GM12801 (cell line): ENCODE data around the gene BARHL1.

Experiments used
- TF ChIP-seq, protein P1 (sequence below): IDR thresholded peaks from one replicate; pipeline ENCODE4 v1.5.1; 2011; ENCODE audit warnings: control low read depth; ENCODE audit not compliant: insufficient read length; ENCODE audit errors: extremely low read depth

Gene BARHL1

DNA sequence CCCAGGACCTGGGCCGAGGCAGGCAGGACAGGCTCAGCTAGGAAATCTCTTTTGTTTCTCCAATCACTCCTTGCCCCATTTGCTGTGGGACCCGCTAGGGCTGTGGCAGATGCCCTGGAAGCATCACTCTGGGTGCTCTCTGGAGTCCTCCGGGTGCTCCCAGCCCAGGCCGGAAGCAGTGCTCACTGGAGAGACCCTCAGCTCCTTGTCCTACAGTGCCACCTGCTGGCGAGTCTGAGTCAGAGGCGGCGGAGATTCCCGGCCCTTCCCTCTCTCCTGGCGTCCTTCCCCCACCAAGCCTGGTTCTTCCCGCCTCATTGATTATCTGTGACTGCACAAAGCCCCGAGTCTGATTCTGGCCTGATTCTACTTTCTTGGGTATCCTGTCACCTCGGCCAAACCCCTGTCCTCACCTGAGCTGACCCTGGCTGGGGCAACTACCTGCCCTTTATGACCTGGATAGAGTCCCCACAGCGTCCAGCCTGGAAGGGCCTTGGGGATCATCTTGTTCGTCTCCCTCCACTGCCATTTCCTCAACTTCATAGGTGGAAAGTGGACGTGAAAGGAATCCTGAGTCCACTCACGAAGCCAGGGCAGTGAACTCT, 7.3 kb upstream of the BARHL1 start:
- TF ChIP-seq, protein P1, sequence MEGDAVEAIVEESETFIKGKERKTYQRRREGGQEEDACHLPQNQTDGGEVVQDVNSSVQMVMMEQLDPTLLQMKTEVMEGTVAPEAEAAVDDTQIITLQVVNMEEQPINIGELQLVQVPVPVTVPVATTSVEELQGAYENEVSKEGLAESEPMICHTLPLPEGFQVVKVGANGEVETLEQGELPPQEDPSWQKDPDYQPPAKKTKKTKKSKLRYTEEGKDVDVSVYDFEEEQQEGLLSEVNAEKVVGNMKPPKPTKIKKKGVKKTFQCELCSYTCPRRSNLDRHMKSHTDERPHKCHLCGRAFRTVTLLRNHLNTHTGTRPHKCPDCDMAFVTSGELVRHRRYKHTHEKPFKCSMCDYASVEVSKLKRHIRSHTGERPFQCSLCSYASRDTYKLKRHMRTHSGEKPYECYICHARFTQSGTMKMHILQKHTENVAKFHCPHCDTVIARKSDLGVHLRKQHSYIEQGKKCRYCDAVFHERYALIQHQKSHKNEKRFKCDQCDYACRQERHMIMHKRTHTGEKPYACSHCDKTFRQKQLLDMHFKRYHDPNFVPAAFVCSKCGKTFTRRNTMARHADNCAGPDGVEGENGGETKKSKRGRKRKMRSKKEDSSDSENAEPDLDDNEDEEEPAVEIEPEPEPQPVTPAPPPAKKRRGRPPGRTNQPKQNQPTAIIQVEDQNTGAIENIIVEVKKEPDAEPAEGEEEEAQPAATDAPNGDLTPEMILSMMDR = no peak

DNA sequence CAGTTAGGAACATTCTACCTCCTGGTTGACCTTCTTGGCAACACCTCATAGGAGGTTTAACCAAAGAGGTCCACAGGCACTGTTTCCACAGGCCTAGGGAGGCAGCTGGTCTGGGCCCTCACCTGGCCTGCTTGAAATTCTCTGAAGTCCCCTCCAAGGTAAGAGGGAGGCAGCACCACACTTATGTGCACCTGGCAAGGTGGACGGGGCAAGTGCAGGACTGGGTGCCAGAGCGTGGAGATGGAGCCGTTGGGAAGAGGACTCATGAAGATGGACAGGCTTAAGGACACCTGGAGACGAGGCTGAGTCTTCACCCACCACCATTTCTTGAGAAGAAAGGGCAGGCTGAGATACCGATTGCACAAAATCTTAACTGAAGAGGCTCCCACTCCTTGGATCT, 6.6 kb upstream of the BARHL1 start:
- TF ChIP-seq, protein P1 = no peak

DNA sequence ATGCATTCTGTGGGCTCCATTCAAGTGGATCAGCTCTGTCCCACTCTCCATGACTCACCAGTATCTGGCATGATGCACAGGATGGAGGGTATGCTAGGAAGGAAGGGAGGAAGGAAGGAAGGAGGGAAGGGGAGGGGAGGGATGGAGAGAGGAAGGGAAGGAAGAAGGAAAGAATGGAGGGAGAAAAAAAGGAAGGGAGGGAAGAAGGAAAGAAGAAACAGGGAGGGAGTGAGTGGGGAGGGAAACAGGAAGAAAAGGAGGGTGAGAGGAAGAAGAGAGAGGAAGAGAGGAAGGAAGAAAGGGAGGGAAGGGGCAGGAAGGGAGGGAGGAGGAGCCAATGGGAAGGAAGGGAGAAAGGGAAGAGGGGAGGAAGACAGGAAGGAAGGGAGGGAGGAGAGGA, 5.3 kb upstream of the BARHL1 start:
- TF ChIP-seq, protein P1 = no peak

DNA sequence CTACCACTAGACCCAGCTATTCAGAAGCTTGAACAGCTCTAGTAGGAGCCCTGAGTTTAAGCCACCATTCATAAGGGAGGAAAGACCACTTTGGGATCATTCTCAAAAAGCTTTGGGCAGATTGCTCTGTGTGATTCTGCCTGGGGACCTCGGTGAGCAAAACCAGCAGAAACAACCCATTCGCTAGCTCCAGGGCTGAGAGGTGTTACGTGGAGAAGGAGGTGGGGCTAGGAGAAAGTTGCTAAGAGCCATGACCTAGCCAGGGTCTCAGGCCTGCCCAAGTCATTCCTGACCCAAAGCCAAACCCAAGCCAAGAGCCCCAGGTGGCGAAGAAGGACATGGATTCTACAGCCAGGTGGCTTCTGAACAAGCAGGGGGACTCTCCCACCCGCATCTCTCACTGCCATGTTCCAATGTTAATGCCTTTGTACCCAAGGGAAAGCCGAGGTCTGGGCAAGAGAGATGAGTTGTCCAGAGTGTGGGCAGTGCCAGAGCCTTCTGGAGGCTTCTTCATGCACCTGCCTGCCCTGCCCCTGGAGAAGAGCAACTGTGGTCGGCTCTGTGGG, 4.0 kb upstream of the BARHL1 start:
- TF ChIP-seq, protein P1 = no peak

DNA sequence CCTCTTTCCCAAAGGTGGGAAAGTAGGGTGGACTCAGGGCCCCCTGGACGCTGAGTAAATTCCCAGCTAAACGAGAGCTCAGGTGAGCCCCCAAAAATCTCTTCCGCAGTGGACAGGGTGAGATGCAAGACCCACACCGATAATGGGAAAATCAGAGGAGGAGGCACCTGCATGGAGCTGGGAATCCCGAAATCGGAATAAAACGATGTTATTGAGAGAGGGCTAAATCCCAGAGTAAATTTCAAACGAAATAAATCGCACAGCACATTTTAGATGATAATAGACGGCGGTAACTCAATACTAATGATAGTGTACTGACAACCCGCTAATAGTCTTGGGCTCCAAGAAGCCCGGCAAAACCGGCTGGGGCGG, 3.0 kb upstream of the BARHL1 start:
- TF ChIP-seq, protein P1 = no peak

DNA sequence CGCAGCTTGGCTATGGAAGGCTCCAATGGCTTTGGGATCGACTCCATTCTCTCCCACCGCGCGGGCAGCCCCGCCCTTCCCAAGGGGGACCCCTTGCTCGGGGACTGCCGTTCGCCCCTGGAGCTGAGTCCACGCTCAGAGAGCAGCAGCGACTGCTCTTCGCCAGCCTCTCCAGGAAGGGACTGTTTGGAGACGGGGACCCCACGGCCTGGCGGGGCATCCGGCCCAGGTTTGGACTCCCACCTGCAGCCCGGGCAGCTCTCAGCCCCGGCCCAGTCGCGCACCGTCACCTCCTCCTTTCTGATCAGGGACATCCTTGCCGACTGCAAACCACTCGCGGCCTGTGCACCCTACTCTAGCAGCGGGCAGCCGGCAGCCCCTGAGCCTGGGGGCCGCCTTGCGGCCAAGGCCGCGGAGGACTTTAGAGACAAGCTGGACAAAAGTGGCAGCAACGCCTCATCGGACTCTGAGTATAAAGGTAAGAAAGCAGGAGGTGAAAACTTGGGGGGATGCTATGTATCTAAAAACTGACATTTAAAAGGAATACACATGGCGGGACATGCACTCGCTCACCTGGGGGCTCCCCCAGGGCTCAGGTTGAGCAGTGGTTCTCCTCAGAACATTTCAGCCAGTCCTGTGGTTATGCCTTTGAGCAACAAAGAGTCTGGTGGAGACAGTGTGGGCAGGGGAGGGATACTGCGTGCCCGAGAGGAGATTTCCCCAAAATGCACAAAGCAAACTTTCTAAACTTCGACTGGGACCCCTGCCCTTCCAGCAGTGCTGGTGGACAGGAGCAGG, 579 bp downstream of the BARHL1 start:
- TF ChIP-seq, protein P1 = no peak

DNA sequence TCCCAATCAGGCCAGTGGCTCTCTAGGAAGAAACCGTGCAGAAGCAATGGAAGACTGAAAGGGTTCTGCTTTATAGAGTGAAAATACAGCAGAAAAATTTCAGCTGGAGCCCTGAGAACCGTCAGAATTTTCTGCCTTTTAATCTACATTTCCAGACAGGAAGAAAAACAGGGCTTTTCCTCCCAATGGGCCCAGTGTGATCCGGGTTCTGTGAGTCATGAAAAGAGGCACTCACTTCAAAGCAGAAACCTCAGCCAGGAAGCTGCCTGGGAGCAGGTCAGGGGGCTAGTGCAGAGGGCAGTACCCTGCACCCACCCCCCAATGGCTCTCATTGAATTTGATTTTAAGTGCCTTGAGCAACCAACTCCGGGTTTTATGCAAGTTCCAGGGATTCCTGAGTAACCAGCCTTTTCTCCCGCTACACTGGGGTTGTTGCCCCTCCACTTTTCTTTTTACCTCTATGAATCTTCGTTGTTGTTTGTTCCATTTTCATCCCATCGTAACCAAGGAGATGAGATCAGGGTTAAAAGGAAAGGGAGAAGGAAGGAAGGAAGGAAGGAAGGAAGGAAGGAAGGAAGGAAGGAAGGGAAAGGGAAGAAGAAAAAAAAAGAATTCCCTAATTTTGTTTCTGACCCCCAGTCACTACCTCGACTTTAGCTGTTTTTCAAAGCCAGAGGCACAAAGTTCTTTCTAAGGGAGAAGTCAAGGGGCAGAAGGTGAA, 1.3 kb downstream of the BARHL1 start:
- TF ChIP-seq, protein P1 = no peak
